ENCODE results near the gene OSBPL2. TPM values are rescaled to one million over a fixed set of nuclear protein-coding genes. Genes with fewer than 3 reads are reported as not detected.

OSBPL2 gene
- total and polyA plus RNA-seq, 2 donors (not counting 3 experiments of a cell fraction or from before 2014, with no cell fraction given) = 13.1 to 33.0 TPM

- no peak overlapping the region for H3K4me2 ChIP-seq (ENCODE audit: insufficient read depth, low read length)
- peaks cover 2 to 22% of the 10 kb centered on the region in 2 experiments for H3K36me3 ChIP-seq (ENCODE audit: control insufficient read depth in 2 of 2, extremely low read depth in 1 of 2, insufficient read depth in 2 of 2, low read length in 2 of 2)
- H3K9me1 ChIP-seq (replicated peaks; ENCODE audit: control insufficient read depth, extremely low read depth, insufficient read depth, low read length) = no peaks in the 10 kb centered on the region
- dilution Hi-C loops (cut with MboI; ENCODE audit: extremely low pct_ligation_motif_present, low sequenced_read_pairs) (no loop called here), intact Hi-C loops (cut with micrococcal nuclease) (no loop called here)
- H3K27me3 ChIP-seq (ENCODE audit: control insufficient read depth in 2 of 2, insufficient read depth in 2 of 2, low read length in 2 of 2) = no peaks in the 10 kb centered on the region
- H3K4me3 ChIP-seq (replicated peaks in 1 of 3; ENCODE audit: insufficient read depth in 1 of 3, low read depth in 1 of 3, low read length in 3 of 3) = no peak overlapping the region
- CTCF ChIA-PET = no interaction called here
- DNase-seq (ENCODE audit: low read depth, low spot score) (no peak), FAIRE-seq (no peak)
- no peaks in the 10 kb centered on the region for H3K79me2 ChIP-seq (ENCODE audit: control insufficient read depth, insufficient read depth, low read length)
- no peak overlapping the region for H3K27ac ChIP-seq (ENCODE audit: insufficient read depth, low read depth, low read length)
- no peaks in the 10 kb centered on the region for H3K4me1 ChIP-seq (ENCODE audit: control insufficient read depth, extremely low read depth, insufficient read depth, low read length)
- no peaks in the 10 kb centered on the region for H3K9me3 ChIP-seq (replicated peaks; ENCODE audit: control insufficient read depth, insufficient read depth, low read length)
- no TSS peak for BruUV-seq (replicated peaks)
- H4K20me1 ChIP-seq (replicated peaks; ENCODE audit: control insufficient read depth, extremely low read depth, insufficient read depth, low read length) = no peaks in the 10 kb centered on the region
- H2AFZ ChIP-seq (ENCODE audit: low read depth, low read length) = no peak overlapping the region
- POLR2A ChIA-PET = no interaction called here
- no peak overlapping the region for H3K9ac ChIP-seq (replicated peaks; ENCODE audit: extremely low read depth, insufficient read depth, low read length)
- TF ChIP-seq EZH2 (IDR thresholded peaks at IDR 0.05; ENCODE audit: borderline replicate concordance, low read depth, low read length, severe bottlenecking) = no peak
- no peak for TF ChIP-seq POLR2AphosphoS5 (IDR thresholded peaks at IDR 0.05; ENCODE audit: insufficient read depth, low read depth, low read length)
- TF ChIP-seq MAX (IDR thresholded peaks at IDR 0.05; ENCODE audit: insufficient read depth, insufficient read length) = no peak
- no peak for TF ChIP-seq GATA2 (IDR thresholded peaks at IDR 0.05; ENCODE audit: insufficient read depth, insufficient read length, low read depth, low read length)
- no peak for TF ChIP-seq FOS (IDR thresholded peaks at IDR 0.05; ENCODE audit: borderline replicate concordance, insufficient read depth, low read length)
- no peak for TF ChIP-seq POLR2A (IDR thresholded peaks at IDR 0.05; ENCODE audit: low read depth, low read length)
- TF ChIP-seq CTCF (IDR thresholded peaks at IDR 0.05; ENCODE audit: extremely low read depth in 1 of 2, insufficient read depth in 1 of 2, low read depth in 1 of 2, low read length in 2 of 2) = no peak
- no peak for TF ChIP-seq MYC (IDR thresholded peaks at IDR 0.05; ENCODE audit: low read depth, low read length)
- TF ChIP-seq JUN (IDR thresholded peaks at IDR 0.05; ENCODE audit: borderline replicate concordance, insufficient read depth, insufficient read length, low read depth) = no peak
These were observed 43.3 kb upstream of the OSBPL2 start for GRCh38 chr20:62195075-62195405.

All from endothelial cell of umbilical vein (primary cell).